NCI-H460 (cell line): ENCODE measurements around the gene SATB2. TPM values are rescaled to one million over a fixed set of nuclear protein-coding genes. Genes with fewer than 3 reads are reported as not detected.

Experiments
- DNase-seq: peaks from one replicate; pipeline ENCODE4 v3.0.0-alpha.2; 2016; ENCODE audit warnings: low read depth; ENCODE audit errors: extremely low read depth
- total RNA-seq: library from RNA; depleted of rRNA; stranded (reverse); fragments of >200 nt; shearing (Covaris generic); gene quantifications from 2 replicates; pipeline ENCODE4 v1.2.3, GENCODE V29; 2014

SATB2 gene
- total RNA-seq, 1 experiment from 2014 or later = 13.4 TPM

GRCh38 chr2:199466692-199467065, 8.9 kb upstream of the SATB2 start:
- DNase-seq = no peak

- no peak for DNase-seq
Measured at GRCh38 chr2:199465988-199466691, 8.4 kb upstream of the SATB2 start.

GRCh38 chr2:199465390-199465789, 7.7 kb upstream of the SATB2 start:
- no peak for DNase-seq

- DNase-seq = no peak
Measured at GRCh38 chr2:199464606-199465352, 7.0 kb upstream of the SATB2 start.

- no peak for DNase-seq
Measured at GRCh38 chr2:199463708-199464605, 6.2 kb upstream of the SATB2 start.

- DNase-seq = peak; percentile 80
Measured at GRCh38 chr2:199462956-199463692, 5.4 kb upstream of the SATB2 start.

- DNase-seq = no peak
Measured at GRCh38 chr2:199462347-199462955, 4.7 kb upstream of the SATB2 start.

- DNase-seq = no peak
Measured at GRCh38 chr2:199461711-199462346, 4.1 kb upstream of the SATB2 start.

GRCh38 chr2:199460846-199461710, 3.3 kb upstream of the SATB2 start:
- no peak for DNase-seq

GRCh38 chr2:199460101-199460671, 2.4 kb upstream of the SATB2 start:
- DNase-seq = peak; percentile 53

GRCh38 chr2:199459286-199460100, 1.8 kb upstream of the SATB2 start:
- peak; percentile 89 for DNase-seq

GRCh38 chr2:199458806-199459285, 1.1 kb upstream of the SATB2 start:
- no peak for DNase-seq

GRCh38 chr2:199458009-199458805, 468 bp upstream of the SATB2 start:
- DNase-seq = no peak

- no peak for DNase-seq
Measured at GRCh38 chr2:199456383-199457146, 1.2 kb downstream of the SATB2 start.

- DNase-seq = no peak
Measured at GRCh38 chr2:199455545-199456382, 2.0 kb downstream of the SATB2 start.
